ES-I3 (cell line): ENCODE data around the gene ELMOD3.
"Not testable (repeated sequence)": the region's sequence is repeated elsewhere in the genome, so short reads cannot be mapped to it uniquely, and the experiment has no call there.

Experiments used
- H3K36me3 ChIP-seq: 2 replicates; pipeline ENCODE4 v1.6.1; 2013; ENCODE audit warnings: mild to moderate bottlenecking, low read length, control low read depth, moderate library complexity; ENCODE audit not compliant: insufficient read depth
- H3K4me1 ChIP-seq: 2 replicates; pipeline ENCODE4 v1.6.1; 2013; ENCODE audit warnings: mild to moderate bottlenecking, control low read depth, low read length; ENCODE audit not compliant: insufficient read depth
- H3K9ac ChIP-seq: 2 replicates; pipeline ENCODE4 v1.6.1; 2013; ENCODE audit warnings: low read depth, mild to moderate bottlenecking, low read length, moderate library complexity
- H3K9me3 ChIP-seq: 2 replicates; pipeline ENCODE4 v1.6.1; 2013; ENCODE audit warnings: mild to moderate bottlenecking, low read length, moderate library complexity; ENCODE audit not compliant: control insufficient read depth, insufficient read depth

ELMOD3 gene

GRCh38 chr2:85437488-85438200, 83.1 kb downstream of the ELMOD3 start:
- Histone ChIP-seq H3K4me1 (peaks cover 26% of the 10 kb centered on the region), H3K9me3 (no peaks in the 10 kb centered on the region), H3K9ac (peak overlapping the region; percentile 64), H3K36me3 (no peaks in the 10 kb centered on the region)

GRCh38 chr2:85438201-85439024, 83.8 kb downstream of the ELMOD3 start:
- Histone ChIP-seq H3K9me3 (no peaks in the 10 kb centered on the region), H3K4me1 (peaks cover 26% of the 10 kb centered on the region), H3K36me3 (no peaks in the 10 kb centered on the region), H3K9ac (peak overlapping the region; percentile 64; the same call in 1 of the 2 replicates)

GRCh38 chr2:85439025-85439472, 84.5 kb downstream of the ELMOD3 start:
- peaks cover 20% of the 10 kb centered on the region for H3K4me1 ChIP-seq

GRCh38 chr2:85439569-85439968, 85.0 kb downstream of the ELMOD3 start:
- not testable (repeated sequence) for H3K9ac ChIP-seq, H3K36me3 ChIP-seq, H3K9me3 ChIP-seq
- H3K4me1 ChIP-seq = peaks cover 22% of the 10 kb centered on the region

More at GRCh38 chr2:85439025-85439472, 84.5 kb downstream of the ELMOD3 start:
- H3K36me3 ChIP-seq = no peaks in the 10 kb centered on the region
- H3K9ac ChIP-seq = no peak overlapping the region
- no peaks in the 10 kb centered on the region for H3K9me3 ChIP-seq

- Histone ChIP-seq H3K4me1 (peaks cover 24% of the 10 kb centered on the region), H3K9ac (no peak overlapping the region), H3K9me3 (no peaks in the 10 kb centered on the region), H3K36me3 (no peaks in the 10 kb centered on the region)
Measured at GRCh38 chr2:85439986-85440385, 85.4 kb downstream of the ELMOD3 start.

- no peak overlapping the region for H3K9ac ChIP-seq
- H3K4me1 ChIP-seq = peaks cover 26% of the 10 kb centered on the region
- no peaks in the 10 kb centered on the region for H3K9me3 ChIP-seq
- no peaks in the 10 kb centered on the region for H3K36me3 ChIP-seq
Measured at GRCh38 chr2:85440729-85441128, 86.2 kb downstream of the ELMOD3 start.
